GM18873 (cell line): ENCODE results near the gene MPZL1.
"Not testable (repeated sequence)": the region's sequence is repeated elsewhere in the genome, so short reads cannot be mapped to it uniquely, and the experiment has no call there.

Source experiments
- ATAC-seq: cut with Tn5 transposase; IDR thresholded peaks from one replicate; pipeline ENCODE4 v1.9.1; 2021; ENCODE audit warnings: mild to moderate bottlenecking, moderate library complexity, moderate number of reproducible peaks; ENCODE audit not compliant: unreplicated experiment, low FRiP score

The MPZL1 gene

GRCh38 chr1:167800251-167800650, 78.5 kb downstream of the MPZL1 start:
- ATAC-seq: no peak

- ATAC-seq: no peak
These were observed 80.5 kb downstream of the MPZL1 start for GRCh38 chr1:167802235-167802634.

- ATAC-seq: peak; percentile 91
These were observed 81.8 kb downstream of the MPZL1 start for GRCh38 chr1:167803358-167804207.

GRCh38 chr1:167805041-167805556, 83.3 kb downstream of the MPZL1 start:
- no peak for ATAC-seq

- ATAC-seq: not testable (repeated sequence)
These were observed 84.5 kb downstream of the MPZL1 start for GRCh38 chr1:167806235-167806634.

GRCh38 chr1:167806676-167807075, 84.9 kb downstream of the MPZL1 start:
- not testable (repeated sequence) for ATAC-seq

GRCh38 chr1:167808104-167808503, 86.3 kb downstream of the MPZL1 start:
- ATAC-seq: no peak

- ATAC-seq: no peak
These were observed 86.9 kb downstream of the MPZL1 start for GRCh38 chr1:167808690-167809089.

GRCh38 chr1:167812972-167813371, 91.2 kb downstream of the MPZL1 start:
- ATAC-seq: no peak

GRCh38 chr1:167815650-167816049, 93.9 kb downstream of the MPZL1 start:
- no peak for ATAC-seq

GRCh38 chr1:167819849-167820683, 98.3 kb downstream of the MPZL1 start:
- ATAC-seq: no peak

GRCh38 chr1:167820684-167821355, 99.0 kb downstream of the MPZL1 start:
- ATAC-seq: no peak

GRCh38 chr1:167821356-167821685, 99.5 kb downstream of the MPZL1 start:
- ATAC-seq: no peak

GRCh38 chr1:167821969-167822685, 100.3 kb downstream of the MPZL1 start:
- no peak for ATAC-seq

GRCh38 chr1:167824163-167824794, 102.5 kb downstream of the MPZL1 start:
- ATAC-seq: no peak

- ATAC-seq: no peak
These were observed 103.8 kb downstream of the MPZL1 start for GRCh38 chr1:167825419-167826079.

GRCh38 chr1:167826127-167826526, 104.3 kb downstream of the MPZL1 start:
- no peak for ATAC-seq

GRCh38 chr1:167829868-167830267, 108.1 kb downstream of the MPZL1 start:
- no peak for ATAC-seq

GRCh38 chr1:167830668-167831067, 108.9 kb downstream of the MPZL1 start:
- not testable (repeated sequence) for ATAC-seq
